ENCODE measurements around the gene ZNF593.

DNA sequence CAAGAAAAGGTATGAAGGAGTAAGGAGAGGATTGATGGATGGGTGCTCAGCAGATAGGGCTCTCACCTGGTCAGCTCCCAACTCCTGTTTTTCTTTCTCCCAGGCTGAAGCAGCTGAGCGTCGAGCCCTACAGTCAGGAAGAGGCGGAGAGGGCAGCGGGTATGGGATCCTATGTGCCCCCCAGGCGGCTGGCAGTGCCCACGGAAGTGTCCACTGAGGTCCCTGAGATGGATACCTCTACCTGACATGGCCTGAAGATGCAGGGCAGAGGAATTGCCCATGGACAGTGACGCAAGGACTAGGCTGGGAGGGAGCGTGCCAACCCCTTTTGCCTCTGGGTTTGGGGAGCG is 739 bp downstream of the ZNF593 start:
- no peak for TF ChIP-seq ZFP91 (CRISPR knock-in tag; IDR thresholded peaks at IDR 0.05; ENCODE audit: borderline replicate concordance)
- no peak for TF ChIP-seq ZNF10 (CRISPR knock-in tag; IDR thresholded peaks at IDR 0.05; ENCODE audit: borderline replicate concordance, low read depth)
- TF ChIP-seq ATF7 (IDR thresholded peaks at IDR 0.05) = no peak
- TF ChIP-seq ATF7 (CRISPR knock-in tag; IDR thresholded peaks at IDR 0.05) = no peak
- TF ChIP-seq, protein P1, sequence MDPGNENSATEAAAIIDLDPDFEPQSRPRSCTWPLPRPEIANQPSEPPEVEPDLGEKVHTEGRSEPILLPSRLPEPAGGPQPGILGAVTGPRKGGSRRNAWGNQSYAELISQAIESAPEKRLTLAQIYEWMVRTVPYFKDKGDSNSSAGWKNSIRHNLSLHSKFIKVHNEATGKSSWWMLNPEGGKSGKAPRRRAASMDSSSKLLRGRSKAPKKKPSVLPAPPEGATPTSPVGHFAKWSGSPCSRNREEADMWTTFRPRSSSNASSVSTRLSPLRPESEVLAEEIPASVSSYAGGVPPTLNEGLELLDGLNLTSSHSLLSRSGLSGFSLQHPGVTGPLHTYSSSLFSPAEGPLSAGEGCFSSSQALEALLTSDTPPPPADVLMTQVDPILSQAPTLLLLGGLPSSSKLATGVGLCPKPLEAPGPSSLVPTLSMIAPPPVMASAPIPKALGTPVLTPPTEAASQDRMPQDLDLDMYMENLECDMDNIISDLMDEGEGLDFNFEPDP (CRISPR knock-in tag; conservative IDR thresholded peaks at IDR 0.05) = no peak
- no peak for TF ChIP-seq SAFB2 (CRISPR knock-in tag; IDR thresholded peaks at IDR 0.05; ENCODE audit: borderline replicate concordance, low read depth)
- TF ChIP-seq FLYWCH1 (CRISPR knock-in tag; IDR thresholded peaks at IDR 0.05) = no peak
- no peak for TF ChIP-seq CREBL2 (CRISPR knock-in tag; IDR thresholded peaks at IDR 0.05; ENCODE audit: borderline replicate concordance)
- TF ChIP-seq CTCF (CRISPR knock-in tag; IDR thresholded peaks at IDR 0.05) = no peak
- no peak for TF ChIP-seq MYC (CRISPR knock-in tag; IDR thresholded peaks at IDR 0.05; ENCODE audit: borderline replicate concordance)
- no peak for TF ChIP-seq IRX3 (CRISPR knock-in tag; IDR thresholded peaks at IDR 0.05; ENCODE audit: borderline replicate concordance, low read depth)
- TF ChIP-seq REXO4 (CRISPR knock-in tag; IDR thresholded peaks at IDR 0.05; ENCODE audit: borderline replicate concordance) = no peak
- TF ChIP-seq SMC3 (IDR thresholded peaks at IDR 0.05; ENCODE audit: low read length) = no peak
- no peak for TF ChIP-seq REST (IDR thresholded peaks at IDR 0.05; ENCODE audit: borderline replicate concordance in 1 of 2, low read depth in 1 of 2, low read length in 2 of 2)
